Measurements from ENCODE around the gene ME3.

The ME3 gene

DNA sequence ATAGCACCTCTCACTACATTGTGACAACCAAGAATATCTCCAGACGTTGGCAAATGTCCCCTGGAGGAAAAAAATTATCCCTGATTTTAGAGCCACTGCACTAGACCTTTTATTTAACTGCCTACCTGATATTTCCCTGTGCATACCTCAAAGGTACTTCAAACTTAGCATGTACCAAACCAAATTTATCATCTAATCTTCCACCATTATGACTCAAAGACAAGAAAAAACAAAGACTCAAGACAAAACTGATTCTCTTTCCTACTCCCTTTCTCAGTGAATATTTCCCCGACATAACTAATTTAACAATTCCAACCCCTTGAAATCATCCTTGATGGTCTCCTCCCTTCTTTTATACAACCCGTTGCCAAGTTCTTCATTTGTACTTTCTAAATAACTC is 161.7 kb downstream of the ME3 start:
- no peak for FAIRE-seq

DNA sequence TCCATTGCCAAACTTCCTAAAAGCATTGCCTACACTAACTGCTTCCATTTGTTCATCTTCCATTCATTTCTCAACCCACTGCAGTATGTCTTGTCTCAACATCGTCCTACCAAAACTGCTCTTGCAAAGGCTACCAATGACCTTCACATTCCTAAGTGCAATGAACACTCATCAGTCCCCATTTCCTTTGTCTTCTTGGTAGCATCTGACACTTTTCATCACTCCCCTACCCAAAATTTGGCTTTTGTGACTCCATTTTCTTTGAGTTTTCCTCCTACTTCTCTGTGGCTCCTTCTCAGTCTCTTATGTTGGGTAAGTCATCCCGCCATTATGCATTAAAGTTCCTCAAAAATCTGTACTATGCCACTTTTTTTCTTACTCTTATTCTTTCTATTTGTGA is 162.3 kb downstream of the ME3 start:
- no peak for FAIRE-seq

DNA sequence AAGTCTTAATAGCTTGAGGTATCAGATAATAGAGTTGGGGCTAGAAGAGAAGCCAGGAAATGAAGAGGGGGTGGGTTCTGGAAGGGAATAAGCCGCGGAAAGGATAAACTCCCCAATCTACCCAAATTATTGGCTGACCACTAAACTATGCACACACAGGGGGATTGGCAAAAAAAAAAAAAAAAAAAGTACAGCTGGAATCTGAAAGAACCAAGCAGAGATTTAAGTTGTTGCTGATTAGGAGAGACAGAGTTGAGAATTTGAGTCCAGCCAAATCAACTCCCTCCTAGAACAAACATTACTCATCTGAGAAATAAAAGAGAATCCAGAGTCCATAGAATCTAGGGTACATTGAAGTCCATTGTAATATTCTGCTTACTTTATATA is 162.8 kb downstream of the ME3 start:
- no peak for FAIRE-seq

DNA sequence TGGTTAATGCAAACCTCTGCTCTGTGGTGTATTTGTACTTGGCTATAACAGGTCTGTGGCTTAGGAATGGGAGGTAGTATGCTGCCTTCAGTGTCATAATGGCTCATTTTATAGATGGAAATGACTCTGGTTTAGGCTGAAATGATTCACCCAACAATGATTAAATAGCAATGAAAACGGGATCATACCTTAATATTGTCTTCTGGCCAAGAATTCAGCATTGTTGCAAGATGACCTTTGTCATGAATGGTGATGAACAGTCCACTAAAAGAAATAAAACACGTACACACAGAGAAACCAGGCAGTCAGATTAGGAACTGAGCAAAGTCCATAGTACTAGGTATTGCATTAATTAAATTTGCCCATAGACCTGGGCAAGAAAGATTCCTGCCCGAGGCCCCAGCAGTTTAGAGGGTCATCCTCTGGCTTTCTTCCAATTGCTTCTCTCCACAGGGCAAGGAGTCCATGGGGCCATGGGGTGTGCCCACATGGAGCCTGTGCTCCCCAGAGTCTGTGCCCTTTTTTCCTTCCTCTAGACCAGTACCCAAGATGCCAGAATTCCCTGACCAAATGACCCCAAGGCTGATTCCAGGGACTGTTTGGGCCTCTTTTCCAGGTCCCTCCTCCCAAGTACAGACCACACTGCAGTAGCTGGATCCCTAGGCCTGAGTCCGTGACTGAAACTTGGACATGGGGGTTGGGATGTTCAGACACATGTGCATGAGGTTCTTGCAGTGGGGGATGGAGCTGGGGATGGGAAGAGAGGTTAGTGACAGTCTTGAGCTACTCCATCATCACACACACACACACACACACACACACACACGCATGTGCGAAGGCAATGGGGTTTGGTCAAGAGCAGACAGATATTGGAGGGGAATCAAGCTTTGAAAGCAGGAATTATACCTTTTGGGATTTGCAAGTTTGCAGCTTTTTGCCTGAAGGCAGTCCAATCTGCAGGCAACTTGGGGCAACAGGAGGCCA is 163.5 kb downstream of the ME3 start:
- FAIRE-seq: no peak

DNA sequence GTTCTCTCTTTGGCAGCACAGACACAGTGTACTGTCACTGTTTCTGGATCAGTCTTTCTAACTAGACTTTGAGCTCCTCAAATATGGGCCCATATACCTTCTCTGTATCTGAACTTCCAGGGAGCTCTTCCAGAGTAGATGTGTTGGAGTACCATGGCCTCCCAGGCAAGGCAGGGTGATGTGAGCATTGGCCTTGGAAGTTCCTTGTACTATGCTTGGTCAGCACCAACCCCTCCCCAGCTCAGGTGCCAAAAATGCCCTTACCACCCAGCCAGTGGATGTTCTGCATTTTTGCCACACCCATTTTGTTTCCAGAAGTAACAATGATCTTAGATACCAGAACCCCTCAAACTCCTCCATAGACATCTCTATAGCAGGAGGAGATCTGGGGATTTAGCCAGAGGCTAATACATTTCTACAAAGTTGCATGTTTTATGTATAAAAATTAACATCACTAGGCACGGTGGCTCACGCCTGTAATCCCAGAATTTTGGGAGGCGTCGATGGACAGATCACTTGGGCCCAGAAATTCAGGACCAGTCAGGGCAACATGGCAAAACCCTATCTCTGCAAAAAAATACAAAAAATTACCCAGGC is 165.1 kb downstream of the ME3 start:
- no peak for FAIRE-seq

DNA sequence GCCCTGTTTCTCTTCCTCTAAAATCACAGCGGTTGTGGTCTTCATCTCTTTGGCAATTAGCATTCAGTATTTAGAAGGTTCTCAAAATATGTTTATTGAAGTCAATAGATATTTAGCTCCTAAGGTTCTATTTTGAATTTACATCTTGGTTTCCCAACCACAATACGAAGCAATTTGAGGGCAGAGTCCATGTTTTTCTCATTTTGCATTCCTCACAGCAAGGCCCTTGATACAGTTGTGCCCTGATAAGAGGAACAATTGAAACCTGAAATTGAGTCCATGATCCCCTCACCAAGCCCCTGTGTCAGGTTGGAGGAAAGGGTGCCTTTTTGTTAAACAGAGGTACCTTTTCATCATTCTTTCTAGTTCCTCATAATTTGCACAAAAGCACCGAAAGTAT is 166.2 kb downstream of the ME3 start:
- FAIRE-seq: no peak

DNA sequence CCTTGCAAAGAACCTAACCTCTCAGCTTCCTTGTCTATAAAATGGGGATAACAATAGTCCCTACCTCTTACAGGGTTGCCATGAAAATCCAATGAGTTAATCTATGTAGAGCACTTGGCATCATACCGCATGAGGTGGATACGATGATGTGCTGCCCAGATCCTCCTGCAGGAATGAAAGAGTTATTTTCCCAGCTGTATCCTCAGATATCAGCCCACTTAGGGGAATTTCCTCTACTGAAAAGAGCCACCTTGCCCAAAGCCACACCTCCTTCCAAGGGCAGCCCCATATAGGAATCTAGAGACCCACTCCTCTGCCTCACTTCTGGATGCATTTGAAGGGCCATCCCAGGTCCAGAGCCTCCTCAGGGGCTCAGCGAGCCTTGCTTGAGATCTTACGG is 169.3 kb downstream of the ME3 start:
- no peak for FAIRE-seq

DNA sequence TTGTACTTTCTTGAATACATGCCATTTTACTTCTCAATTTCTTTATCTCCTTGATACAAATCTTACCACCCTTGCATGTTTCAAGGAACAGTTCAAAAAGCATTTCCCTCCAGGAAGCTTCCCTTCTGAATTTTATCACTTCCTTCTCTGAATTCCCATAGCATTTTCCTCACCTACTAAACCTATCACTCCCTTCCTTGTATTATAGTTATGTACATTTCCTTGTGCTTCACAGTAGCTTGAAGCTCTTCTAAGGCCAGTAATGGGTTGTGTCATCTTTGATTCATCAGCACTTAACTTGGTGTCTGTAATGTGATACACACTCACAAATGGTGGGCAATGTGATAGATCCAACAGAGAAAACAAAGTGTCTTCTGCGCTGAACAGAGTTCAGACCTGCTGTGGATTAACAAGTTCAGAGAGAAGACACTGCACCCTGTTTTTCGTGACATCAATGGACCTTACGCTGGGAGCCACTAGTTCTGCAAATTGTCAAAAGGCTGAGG is 170.2 kb downstream of the ME3 start:
- FAIRE-seq: no peak

DNA sequence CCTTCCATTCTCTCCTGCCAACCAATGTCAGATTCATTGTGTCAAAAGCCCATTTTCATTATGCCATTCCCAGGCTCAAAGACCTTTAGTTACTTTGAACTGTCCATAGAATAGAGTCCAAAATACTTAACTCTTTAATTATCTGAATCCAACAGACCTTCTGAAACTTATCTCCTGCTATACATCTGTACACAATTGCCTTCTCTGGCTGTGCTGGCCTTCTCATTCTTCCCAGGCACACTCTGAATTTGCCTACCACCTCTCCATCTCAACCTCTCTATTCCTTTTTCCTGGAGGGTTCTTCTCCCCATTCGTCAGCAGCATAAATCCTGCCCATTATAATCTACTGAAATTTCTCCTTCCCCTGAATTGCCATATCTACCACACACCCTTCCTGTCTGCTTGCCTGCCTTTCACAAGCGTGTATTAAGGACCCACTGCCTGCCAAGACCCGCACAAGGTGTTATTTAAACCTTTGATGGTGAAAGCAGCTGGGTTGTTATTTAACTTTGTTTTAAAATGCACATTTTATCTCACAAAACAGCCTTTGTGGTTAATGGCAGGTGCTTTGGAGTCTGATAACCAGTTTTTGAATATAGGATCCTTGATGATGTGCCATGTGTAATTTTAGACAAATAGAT is 171.8 kb downstream of the ME3 start:
- FAIRE-seq: no peak

DNA sequence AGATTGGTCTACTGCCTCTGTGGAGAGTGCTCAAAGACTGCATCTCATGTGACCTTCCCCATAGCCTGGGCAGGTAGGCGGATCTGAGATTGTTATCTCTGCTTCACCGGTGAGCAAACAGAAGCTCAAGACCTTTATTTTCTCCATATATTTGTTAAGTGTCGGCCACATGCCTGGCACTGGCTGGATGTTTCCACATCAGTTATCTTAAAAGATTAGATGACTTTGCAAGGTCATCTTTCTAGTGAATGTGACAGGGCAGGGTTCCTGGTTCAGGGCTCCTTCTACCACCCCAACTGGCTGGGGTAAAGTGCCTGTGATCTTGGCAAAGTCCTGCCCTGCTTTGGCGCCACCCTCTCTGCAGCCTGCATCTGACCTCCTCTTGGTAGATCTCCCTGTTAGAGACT is 172.7 kb downstream of the ME3 start:
- no peak for FAIRE-seq

DNA sequence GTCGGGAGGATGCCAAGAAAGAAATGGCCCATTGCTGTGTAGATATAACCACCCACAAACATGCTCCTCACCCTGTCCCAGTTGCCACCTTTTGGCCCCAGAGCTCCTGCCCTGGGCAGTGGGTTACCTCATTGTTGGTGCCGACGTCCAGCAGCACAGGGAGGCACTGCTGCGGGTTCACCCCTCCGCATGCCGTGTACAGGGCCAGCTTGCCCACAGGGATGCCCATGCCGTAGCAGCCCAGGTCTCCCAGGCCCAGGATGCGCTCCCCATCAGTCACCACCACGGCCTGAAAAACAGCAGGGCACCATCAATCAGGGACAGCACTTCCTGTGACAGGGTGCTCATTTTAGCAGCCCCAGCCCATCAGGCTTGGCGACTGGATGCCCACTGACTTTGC is 174.6 kb downstream of the ME3 start:
- no peak for FAIRE-seq

DNA sequence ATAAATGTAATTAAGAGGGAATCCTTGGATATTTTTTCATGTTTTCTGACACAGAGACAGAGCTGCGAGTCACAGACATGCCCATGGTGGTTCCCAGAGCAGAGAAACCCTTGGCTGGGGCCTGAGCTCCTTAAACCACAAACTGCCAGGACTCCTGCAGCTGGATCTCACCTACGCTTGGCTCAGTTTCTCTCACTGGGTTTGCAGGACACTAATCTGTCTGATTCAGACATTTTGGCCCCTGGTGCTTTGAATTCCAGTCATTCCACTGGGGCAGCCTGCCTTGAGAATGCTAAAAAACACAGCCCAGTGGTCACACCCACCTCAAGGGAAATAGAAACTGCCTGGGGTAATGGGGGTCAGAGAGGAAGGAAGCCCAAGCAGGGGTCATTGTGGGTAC is 175.1 kb downstream of the ME3 start:
- FAIRE-seq: no peak

DNA sequence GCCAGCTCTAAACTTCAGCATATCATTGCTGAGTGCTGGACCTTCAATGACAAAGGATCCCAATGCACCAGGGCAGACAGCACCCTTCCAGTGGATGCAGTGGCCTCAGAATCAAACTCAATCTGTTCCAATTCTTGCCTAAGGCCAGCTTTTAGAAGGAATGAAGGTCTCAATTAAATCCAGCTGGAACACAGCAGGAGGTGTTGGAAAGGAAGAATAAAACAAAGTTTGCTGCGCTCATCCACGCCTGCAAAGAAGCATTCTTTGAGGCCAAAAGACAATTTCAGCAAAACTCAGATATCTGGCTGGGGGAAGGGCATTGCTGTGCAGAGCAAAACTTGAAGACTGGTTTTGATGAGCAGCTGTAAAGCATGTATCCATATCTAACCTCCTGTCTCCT is 177.1 kb downstream of the ME3 start:
- no peak for FAIRE-seq

DNA sequence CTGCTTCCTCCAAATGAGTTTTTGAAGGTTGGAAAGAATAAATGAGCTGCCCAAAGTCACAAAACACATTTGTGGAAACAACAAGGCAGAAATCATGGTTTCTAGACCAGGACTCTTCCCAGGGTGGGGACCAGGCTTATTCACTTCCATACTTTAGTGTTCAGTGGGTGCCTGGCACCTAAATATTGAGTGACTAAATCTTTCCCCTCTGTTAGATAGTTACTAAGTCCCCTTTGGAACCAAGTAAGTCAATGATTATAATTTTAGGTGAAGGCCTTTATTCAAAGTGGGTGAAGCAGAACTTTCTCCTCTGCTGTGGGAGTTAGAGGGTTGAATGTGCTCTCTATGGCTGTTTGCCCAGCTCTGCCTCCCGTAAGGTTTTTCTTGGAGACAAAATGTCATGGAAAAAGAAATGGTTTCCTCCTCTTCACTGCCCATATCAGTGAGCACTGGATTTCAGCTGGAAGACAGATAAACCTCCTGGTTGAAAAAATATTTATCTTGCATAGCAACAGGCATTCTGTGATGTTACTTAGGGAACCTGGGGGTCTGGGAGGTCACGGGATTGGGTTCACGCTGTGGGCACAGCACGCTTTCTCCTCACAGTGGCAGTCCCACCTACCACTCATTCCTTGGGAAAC is 179.9 kb downstream of the ME3 start:
- FAIRE-seq: no peak

DNA sequence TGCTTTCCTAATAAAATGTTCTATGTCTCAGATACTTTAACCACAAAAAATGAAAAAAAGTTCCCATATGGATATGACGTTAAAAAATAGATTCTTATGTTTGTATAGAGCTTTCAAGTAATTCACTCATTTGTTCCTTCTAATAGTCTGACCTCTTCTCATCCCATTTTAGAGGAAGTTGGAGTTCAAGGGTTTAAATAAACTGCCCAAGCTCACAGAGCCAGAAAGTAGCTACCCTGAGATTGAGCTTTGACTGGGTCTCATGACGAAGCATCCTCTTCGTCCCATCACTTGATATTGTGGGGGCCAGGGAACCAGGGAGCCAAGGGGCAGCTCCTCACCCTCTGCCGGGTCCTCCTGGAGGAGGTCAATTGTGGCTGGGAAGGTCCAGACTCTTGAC is 181.4 kb downstream of the ME3 start:
- no peak for FAIRE-seq

DNA sequence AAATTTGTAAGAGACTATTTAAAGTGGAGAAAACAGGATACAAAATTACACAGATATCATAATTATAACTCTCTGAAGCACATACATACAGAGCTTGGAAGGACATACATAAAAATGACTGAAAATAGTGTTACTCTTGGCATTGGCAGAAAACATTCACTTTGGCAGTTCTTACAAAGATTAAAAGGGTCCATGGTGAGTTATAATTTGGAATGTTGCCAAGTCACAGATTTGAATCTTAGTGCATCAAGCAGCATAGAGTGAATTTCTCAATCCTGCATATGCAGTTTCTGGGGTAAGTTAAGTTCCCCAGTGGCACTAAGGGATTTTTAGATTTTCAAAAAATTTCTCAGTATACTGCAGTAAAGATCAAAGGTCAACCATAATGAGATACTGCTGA is 181.8 kb downstream of the ME3 start:
- no peak for FAIRE-seq

DNA sequence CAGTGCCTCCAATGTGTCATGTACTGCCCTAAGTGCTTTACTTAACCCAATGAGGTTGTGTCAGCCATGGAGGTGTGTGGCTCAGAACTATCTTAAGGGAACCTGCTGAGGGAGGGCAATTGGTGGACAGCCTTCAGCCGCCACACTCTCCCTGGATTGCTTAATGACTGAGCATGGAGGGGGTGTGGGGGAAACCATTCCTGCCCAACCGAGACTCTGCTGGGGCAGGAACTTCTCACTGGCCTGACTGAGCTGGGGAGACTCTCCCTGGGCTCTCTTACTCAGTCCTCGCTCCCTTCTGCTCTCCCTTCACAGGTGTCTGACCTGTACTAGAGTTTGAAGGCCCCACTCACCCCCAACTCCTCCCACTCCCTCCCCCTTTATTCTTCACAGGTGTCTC is 183.0 kb downstream of the ME3 start:
- FAIRE-seq: no peak

DNA sequence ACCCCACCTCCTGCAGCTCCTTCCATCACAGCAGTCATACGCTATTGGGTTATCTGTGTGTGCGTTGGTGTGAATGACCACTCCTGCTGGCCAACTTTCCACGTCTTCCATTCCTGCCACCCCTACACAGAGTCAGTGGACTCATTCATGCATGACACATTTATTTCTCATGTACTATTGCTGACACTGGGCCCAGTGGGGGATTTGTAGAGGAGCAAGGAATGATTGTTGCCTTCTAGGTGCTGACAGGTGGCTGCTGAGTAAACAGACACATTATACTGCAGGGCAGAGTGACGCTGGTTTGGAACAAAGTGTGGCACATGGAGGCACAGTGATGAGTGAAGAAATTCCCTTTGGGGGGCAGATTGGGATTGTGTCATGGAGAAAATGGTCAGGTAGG is 183.9 kb downstream of the ME3 start:
- FAIRE-seq: no peak

DNA sequence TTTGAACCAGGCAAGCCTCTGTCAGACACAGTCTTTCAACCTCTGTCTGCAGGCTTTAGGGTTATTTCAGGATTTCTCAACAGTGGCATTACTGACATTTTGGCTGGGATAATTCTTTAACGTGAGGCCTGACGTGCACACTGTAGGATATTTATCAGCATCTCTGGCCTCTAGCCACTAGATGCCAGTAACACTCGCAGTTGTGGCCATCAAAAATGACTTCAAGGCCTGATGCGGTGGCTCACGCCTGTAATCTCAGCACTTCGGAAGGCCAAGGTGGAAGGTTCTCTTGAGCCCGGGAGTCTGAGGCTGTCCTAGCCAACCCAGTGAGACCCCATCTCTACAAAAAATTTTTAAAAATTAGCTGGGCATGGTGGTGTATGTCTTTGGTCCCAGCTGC is 184.7 kb downstream of the ME3 start:
- no peak for FAIRE-seq

DNA sequence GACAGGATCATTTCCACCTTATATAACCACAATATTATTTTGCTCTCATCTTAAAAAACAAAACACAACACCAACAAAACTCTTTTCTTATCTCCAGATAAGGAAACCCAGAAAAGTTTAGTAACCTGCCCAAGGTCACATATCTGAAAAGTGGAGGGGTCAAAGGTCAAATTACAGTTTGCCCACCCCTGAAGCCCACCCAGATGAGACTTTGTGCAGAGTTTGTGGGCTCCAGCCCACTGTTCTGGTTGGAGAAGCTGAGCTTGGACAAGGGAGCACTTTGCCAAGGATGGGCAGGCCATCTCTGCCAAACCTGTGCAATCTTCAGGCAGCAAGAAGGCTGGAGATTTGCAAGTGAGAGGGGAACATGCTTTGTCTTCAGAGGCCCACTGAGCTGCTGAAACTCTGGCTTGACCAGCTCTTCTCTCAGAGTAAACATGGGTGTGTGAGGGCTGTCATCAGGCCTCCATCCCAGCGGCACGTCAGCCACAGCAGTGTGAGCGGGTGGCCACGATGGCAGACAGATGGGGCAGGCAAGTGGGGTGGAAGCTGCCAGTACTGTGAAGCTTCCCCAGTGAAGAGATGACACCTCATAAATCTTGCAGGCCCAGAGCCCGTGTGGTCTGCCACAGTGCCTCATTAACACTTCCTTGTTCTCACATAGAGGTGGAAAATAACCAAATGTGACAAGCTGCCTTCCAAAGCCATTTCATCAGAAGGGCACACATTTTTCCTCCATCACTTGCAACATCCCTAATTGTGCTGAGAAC is 186.0 kb downstream of the ME3 start:
- no peak for FAIRE-seq

DNA sequence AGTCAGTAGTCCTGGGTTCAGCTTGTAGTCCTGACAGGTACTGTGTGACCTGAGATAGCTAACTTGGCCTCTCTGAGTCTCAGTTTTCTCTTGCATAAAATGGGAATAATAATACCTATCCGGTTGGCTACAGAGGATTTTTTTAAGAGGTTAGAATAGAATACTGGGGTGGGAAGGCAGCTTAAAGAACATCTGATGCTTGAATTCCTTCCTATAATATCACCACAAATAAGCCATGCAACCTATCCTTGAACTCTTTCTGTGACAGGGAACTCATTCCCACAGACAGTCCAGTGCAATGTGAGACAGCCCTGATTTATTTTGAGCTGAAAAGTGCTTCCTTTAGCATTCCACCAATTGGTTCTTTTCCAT is 187.6 kb downstream of the ME3 start:
- no peak for FAIRE-seq

DNA sequence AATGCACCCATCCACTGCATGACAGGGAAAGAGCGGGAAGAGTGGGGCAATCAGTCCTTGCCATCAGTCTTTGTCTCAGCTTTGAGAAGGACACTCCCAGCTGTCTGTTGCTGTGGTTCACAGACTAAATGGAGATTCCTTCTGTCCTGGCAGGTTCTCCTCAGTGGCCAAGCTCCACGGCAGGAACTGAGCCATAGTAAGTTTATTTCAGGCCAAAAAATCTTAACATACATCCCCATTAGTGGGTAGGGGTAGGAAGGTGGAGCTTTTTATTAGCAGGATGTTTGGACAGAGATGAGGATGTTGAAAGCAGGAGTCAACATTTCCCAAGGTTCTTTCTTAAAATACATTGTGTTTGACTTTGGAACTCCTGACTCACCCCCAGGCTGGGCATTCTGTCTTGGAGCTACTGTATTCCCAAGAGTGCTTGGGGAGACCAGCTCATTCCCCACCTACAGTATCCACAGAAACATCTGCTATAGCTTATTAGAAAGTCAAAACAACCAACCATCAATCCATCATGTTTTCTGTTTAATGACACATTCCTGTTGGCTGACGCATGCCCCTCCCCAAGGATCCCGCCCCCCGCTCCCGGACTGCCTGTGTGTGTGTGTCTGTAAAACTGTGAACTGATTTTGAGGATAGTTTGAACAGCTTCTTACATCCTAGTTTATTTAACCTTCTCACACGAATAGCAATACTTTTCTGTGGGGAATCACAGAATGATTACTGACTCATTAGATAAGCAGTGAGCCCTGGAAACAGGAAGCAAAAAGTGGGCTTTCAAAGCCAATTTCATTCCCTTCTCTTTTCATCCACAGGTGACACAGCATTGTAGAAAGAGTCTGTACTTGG is 188.2 kb downstream of the ME3 start:
- FAIRE-seq: no peak

All from colon (tissue), 2 donors.